Measurements from ENCODE around the gene VAV1. TPM values are rescaled to one million over a fixed set of nuclear protein-coding genes. Genes with fewer than 3 reads are reported as not detected.

The VAV1 gene
- total and polyA plus RNA-seq, 2 of the 13 experiments (the other 11 are each of a cell fraction or from before 2014, with no cell fraction given) = not detected

DNA sequence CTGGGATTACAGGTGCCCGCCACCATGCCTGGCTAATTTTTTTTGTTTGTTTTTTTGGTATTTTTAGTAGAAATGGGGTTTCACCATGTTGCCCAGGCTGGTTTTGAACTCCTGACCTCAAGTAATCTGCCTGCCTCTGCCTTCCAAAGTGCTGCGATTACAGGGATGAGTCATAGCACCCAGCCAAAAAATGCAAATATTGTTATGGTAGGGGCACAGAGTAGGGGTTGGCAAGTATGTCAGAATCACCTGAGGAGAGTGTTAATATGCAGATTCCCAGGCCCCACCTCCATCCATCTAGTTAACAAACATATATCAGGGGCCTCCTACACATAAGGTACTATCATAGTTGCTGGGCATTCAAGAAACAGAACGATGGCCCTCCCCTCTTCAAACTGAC lies 44.7 kb downstream of the VAV1 start:
- no peak for FAIRE-seq
- H3K4me2 ChIP-seq (ENCODE audit: low read depth, low read length) = no peak overlapping the region
- no TSS peak for BruUV-seq (replicated peaks)
- WGBS (ENCODE audit: low lambda C conversion rate) = 42% methylated on average over 3 of the region's 3 CpGs
- no peak for ATAC-seq
- no peaks in the 10 kb centered on the region for H3K79me2 ChIP-seq (ENCODE audit: insufficient read depth, low read length)
- no peak overlapping the region for H3K4me3 ChIP-seq (replicated peaks in 1 of 3; ENCODE audit: insufficient read depth in 1 of 3, low read depth in 2 of 3, low read length in 3 of 3)
- H3K27me3 ChIP-seq (ENCODE audit: control insufficient read depth in 1 of 2, insufficient read depth in 2 of 2, low read length in 2 of 2) = peaks cover 0 to 3% of the 10 kb centered on the region in 2 experiments; a peak in 1 of 5 replicates
- H2AFZ ChIP-seq (ENCODE audit: low read length) = no peak overlapping the region
- no peaks in the 10 kb centered on the region for H3K36me3 ChIP-seq (replicated peaks in 1 of 2; ENCODE audit: control insufficient read depth in 1 of 2, insufficient read depth in 2 of 2, low read length in 2 of 2)
- ChIA-PET POLR2A (no interaction called here), CTCF (ENCODE audit: low intra/inter-chr PET ratio, low total read pairs) (no interaction called here)
- no peak overlapping the region for H3K9ac ChIP-seq (ENCODE audit: insufficient read depth, low read depth, low read length)
- DNase-seq (ENCODE audit: low spot score) = no peak
- intact Hi-C loops (cut with micrococcal nuclease; ENCODE audit: unreplicated experiment) (no loop called here), in situ Hi-C loops (cut with HindIII; ENCODE audit: extremely low pct_ligation_motif_present, low pct_unique_long_range_greater_than_20kb) (no loop called here)
- no peaks in the 10 kb centered on the region for H4K20me1 ChIP-seq (ENCODE audit: insufficient read depth, low read length)
- TF ChIP-seq, protein P1, sequence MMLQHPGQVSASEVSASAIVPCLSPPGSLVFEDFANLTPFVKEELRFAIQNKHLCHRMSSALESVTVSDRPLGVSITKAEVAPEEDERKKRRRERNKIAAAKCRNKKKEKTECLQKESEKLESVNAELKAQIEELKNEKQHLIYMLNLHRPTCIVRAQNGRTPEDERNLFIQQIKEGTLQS (CRISPR knock-in tag; IDR thresholded peaks at IDR 0.05) = no peak
- H3K9me3 ChIP-seq (ENCODE audit: low read length) = no peaks in the 10 kb centered on the region
- H3K4me1 ChIP-seq (ENCODE audit: insufficient read depth, low read length) = no peaks in the 10 kb centered on the region
- H3K27ac ChIP-seq (ENCODE audit: extremely low read length, insufficient read depth, low read length) = no peak overlapping the region

GRCh38 chr19:6818246-6818645 lies 45.7 kb downstream of the VAV1 start:
- Histone ChIP-seq H3K4me2 (ENCODE audit: low read depth, low read length) (no peak overlapping the region), H3K36me3 (replicated peaks in 1 of 2; ENCODE audit: control insufficient read depth in 1 of 2, insufficient read depth in 2 of 2, low read length in 2 of 2) (no peaks in the 10 kb centered on the region), H2AFZ (ENCODE audit: low read length) (no peak overlapping the region), H3K27me3 (ENCODE audit: control insufficient read depth in 1 of 2, insufficient read depth in 2 of 2, low read length in 2 of 2) (peaks cover 0 to 3% of the 10 kb centered on the region in 2 experiments; a peak in 1 of 5 replicates), H4K20me1 (ENCODE audit: insufficient read depth, low read length) (no peaks in the 10 kb centered on the region), H3K9me3 (ENCODE audit: low read length) (no peaks in the 10 kb centered on the region), H3K4me3 (replicated peaks in 1 of 3; ENCODE audit: insufficient read depth in 1 of 3, low read depth in 2 of 3, low read length in 3 of 3) (no peak overlapping the region), H3K79me2 (ENCODE audit: insufficient read depth, low read length) (no peaks in the 10 kb centered on the region), H3K9ac (ENCODE audit: insufficient read depth, low read depth, low read length) (no peak overlapping the region), H3K27ac (ENCODE audit: extremely low read length, insufficient read depth, low read length) (no peak overlapping the region), H3K4me1 (ENCODE audit: insufficient read depth, low read length) (no peaks in the 10 kb centered on the region)
- in situ Hi-C loops (cut with HindIII; ENCODE audit: extremely low pct_ligation_motif_present, low pct_unique_long_range_greater_than_20kb) (no loop called here), intact Hi-C loops (cut with micrococcal nuclease; ENCODE audit: unreplicated experiment) (no loop called here)
- ChIA-PET POLR2A (no interaction called here), CTCF (ENCODE audit: low intra/inter-chr PET ratio, low total read pairs) (no interaction called here)
- 45% methylated on average over 4 of the region's 4 CpGs for WGBS (ENCODE audit: low lambda C conversion rate)
- no peak for DNase-seq (ENCODE audit: low spot score)
- no peak for FAIRE-seq
- BruUV-seq (replicated peaks) = no TSS peak
- no peak for ATAC-seq
- no peak for TF ChIP-seq BCLAF1 (IDR thresholded peaks at IDR 0.05)
- no peak for TF ChIP-seq NCOA1 (CRISPR knock-in tag; IDR thresholded peaks at IDR 0.05)
- TF ChIP-seq HMG20A (CRISPR knock-in tag; IDR thresholded peaks at IDR 0.05; ENCODE audit: borderline replicate concordance) = no peak
- no peak for TF ChIP-seq ZNF510 (CRISPR knock-in tag; IDR thresholded peaks at IDR 0.05; ENCODE audit: low read depth)
- no peak for TF ChIP-seq ZNF562 (CRISPR knock-in tag; IDR thresholded peaks at IDR 0.05; ENCODE audit: borderline replicate concordance)
- TF ChIP-seq MED8 (CRISPR knock-in tag; IDR thresholded peaks at IDR 0.05; ENCODE audit: insufficient replicate concordance) = no peak
- no peak for TF ChIP-seq RFXANK (CRISPR knock-in tag; IDR thresholded peaks at IDR 0.05)
- TF ChIP-seq LCORL (IDR thresholded peaks at IDR 0.05) = no peak
- TF ChIP-seq LCORL (CRISPR knock-in tag; IDR thresholded peaks at IDR 0.05) = no peak
- TF ChIP-seq, protein P2, sequence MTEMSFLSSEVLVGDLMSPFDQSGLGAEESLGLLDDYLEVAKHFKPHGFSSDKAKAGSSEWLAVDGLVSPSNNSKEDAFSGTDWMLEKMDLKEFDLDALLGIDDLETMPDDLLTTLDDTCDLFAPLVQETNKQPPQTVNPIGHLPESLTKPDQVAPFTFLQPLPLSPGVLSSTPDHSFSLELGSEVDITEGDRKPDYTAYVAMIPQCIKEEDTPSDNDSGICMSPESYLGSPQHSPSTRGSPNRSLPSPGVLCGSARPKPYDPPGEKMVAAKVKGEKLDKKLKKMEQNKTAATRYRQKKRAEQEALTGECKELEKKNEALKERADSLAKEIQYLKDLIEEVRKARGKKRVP (CRISPR knock-in tag; IDR thresholded peaks at IDR 0.05) = no peak
- TF ChIP-seq HOXD1 (CRISPR knock-in tag; IDR thresholded peaks at IDR 0.05) = no peak
- TF ChIP-seq RFX5 (IDR thresholded peaks at IDR 0.05; ENCODE audit: low read depth, low read length) = no peak
- no peak for TF ChIP-seq ZNF652 (CRISPR knock-in tag; IDR thresholded peaks at IDR 0.05; ENCODE audit: borderline replicate concordance, low read depth)
